RKO (cell line): ENCODE measurements around the gene NOVA2.
A peak's percentile ranks its signal among the peaks of the same experiment; 100 is the strongest.
"Not testable (repeated sequence)": the region's sequence is repeated elsewhere in the genome, so short reads cannot be mapped to it uniquely, and the experiment has no call there.

ENCODE experiments used
- DNase-seq: peaks from one replicate; pipeline ENCODE4 v3.0.0-alpha.2; 2016; ENCODE audit warnings: low spot score

NOVA2 gene

GRCh38 chr19:45895983-45896599 is 77.6 kb downstream of the NOVA2 start:
- not testable (repeated sequence) for DNase-seq

GRCh38 chr19:45895519-45895972 is 78.1 kb downstream of the NOVA2 start:
- DNase-seq = no peak

- DNase-seq = no peak
Measured at GRCh38 chr19:45890877-45891276, 82.8 kb downstream of the NOVA2 start.

GRCh38 chr19:45889210-45889885 is 84.3 kb downstream of the NOVA2 start:
- DNase-seq = no peak

GRCh38 chr19:45887200-45887710 is 86.4 kb downstream of the NOVA2 start:
- no peak for DNase-seq

GRCh38 chr19:45886427-45887199 is 87.1 kb downstream of the NOVA2 start:
- peak; percentile 94 for DNase-seq

GRCh38 chr19:45885556-45886426 is 87.9 kb downstream of the NOVA2 start, which contains the start of gene IRF2BP1:
Gene IRF2BP1, minus strand, starts transcription at chr19:45886141. Its CDS starts 367 bp downstream, at chr19:45885774.
- DNase-seq = peak; percentile 94

- no peak for DNase-seq
Measured at GRCh38 chr19:45884682-45885555, 88.7 kb downstream of the NOVA2 start.

- DNase-seq = no peak
Measured at GRCh38 chr19:45883881-45884681, 89.6 kb downstream of the NOVA2 start.
